Pancreas (tissue), 10 donors: ENCODE measurements around the gene MYRF. TPM values are rescaled to one million over a fixed set of nuclear protein-coding genes. Genes with fewer than 3 reads are reported as not detected.

ENCODE experiments used
- ATAC-seq, 4 donors: fragments of 200-7000 bp; cut with Tn5 transposase; one replicate each; pipeline versions ENCODE4 v1.8.0 to v1.9.1; 2020; ENCODE audit warnings: mild to moderate bottlenecking in 4 of 4, moderate library complexity in 4 of 4
- DNase-seq, 6 donors: peaks; one replicate each; pipeline ENCODE4 v3.0.0-alpha.2; 2020
- FAIRE-seq: peaks from 2 replicates; lab custom pipeline; 2012; peaks lifted over from hg19 to GRCh38; lab: Jason Lieb, UNC
- H3K27ac ChIP-seq, 4 donors: fragments of 200-600 bp; sonication (generic); 1 replicate in 3 of 4; 2 replicates in 1 of 4; pipeline versions ENCODE4 v1.5.0 to v1.8.0; 2020
- H3K27me3 ChIP-seq, 4 donors: fragments of 200-600 bp; one replicate each; pipeline ENCODE4 v1.8.0; 2021
- H3K36me3 ChIP-seq, 3 donors: fragments of 200-600 bp; sonication (generic) in 1 of 3; one replicate each; pipeline versions ENCODE4 v1.5.0 to v1.8.0; 2020 to 2021
- H3K4me1 ChIP-seq, 3 donors: fragments of 200-600 bp; one replicate each; pipeline ENCODE4 v1.8.0; 2021
- H3K4me3 ChIP-seq, 4 donors: fragments of 200-600 bp; sonication (generic) in 2 of 4; one replicate each; pipeline versions ENCODE4 v1.5.0 to v1.8.0; 2020 to 2021
- H3K9me3 ChIP-seq, 4 donors: fragments of 200-600 bp; one replicate each; pipeline ENCODE4 v1.8.0; 2021
- WGBS, 2 donors: extraction: QIAGEN DNeasy Blood & Tissue Kit; methylation state at CpG; one replicate each; pipeline ENCODE4 v1.1.7; 2013; 5-methylcytosine and 5-hydroxymethylcytosine counted together
- intact Hi-C, 3 donors: fragments of 100-400 bp; cut with DNase I; formaldehyde crosslinking; loops; one replicate each; pipeline versions ENCODE4 v1.11.1 to v1.14.2; 2022
- polyA plus RNA-seq, 2 donors: library from polyadenylated mRNA; stranded (reverse); fragments of 200-250 nt; gene quantifications; one replicate each; pipeline ENCODE4 v1.2.3, GENCODE V29; 2013
- total RNA-seq, 6 donors: library from RNA; stranded (reverse); fragmentation: NEBNext Ultra II Directional in 4 of 6; extraction: Animal tissue kit (Norgen Biotek cat#: 25700) in 4 of 6; gene quantifications; one replicate each; pipeline versions ENCODE4 v1.2.1 to v1.2.4, GENCODE V29; 2021 to 2023
- TF ChIP-seq, protein P1 (sequence below), 4 donors: fragments of 200-600 bp; sonication (generic) in 3 of 4; IDR thresholded peaks; one replicate each; pipeline versions ENCODE4 v1.5.0 to v1.8.0; 2021; ENCODE audit warnings: antibody characterized with exemption in 4 of 4
- donor health status: healthy with polysubstance abuse.
- donor health status: DM: no; HTN: no; CAD: no; lungs with moderate emphysema.
- donor health status: DM: no; HTN: no; CAD: no.
- donor health status: control.
- donor health status: control.
- donor health status: Bipolar disorder and iron deficiency.
- donor health status: DM: yes; HTN: yes; CAD: no.
- donor health status: DM: no; HTN: no; CAD: no.
- donor health status: DM: no; HTN: no; CAD: no.
- donor health status: DM: yes; HTN: yes; CAD: no.

The MYRF gene
- total and polyA plus RNA-seq, 8 donors, result 19.1 to 69.3 (median 30.2) TPM

- TF ChIP-seq, protein P1, sequence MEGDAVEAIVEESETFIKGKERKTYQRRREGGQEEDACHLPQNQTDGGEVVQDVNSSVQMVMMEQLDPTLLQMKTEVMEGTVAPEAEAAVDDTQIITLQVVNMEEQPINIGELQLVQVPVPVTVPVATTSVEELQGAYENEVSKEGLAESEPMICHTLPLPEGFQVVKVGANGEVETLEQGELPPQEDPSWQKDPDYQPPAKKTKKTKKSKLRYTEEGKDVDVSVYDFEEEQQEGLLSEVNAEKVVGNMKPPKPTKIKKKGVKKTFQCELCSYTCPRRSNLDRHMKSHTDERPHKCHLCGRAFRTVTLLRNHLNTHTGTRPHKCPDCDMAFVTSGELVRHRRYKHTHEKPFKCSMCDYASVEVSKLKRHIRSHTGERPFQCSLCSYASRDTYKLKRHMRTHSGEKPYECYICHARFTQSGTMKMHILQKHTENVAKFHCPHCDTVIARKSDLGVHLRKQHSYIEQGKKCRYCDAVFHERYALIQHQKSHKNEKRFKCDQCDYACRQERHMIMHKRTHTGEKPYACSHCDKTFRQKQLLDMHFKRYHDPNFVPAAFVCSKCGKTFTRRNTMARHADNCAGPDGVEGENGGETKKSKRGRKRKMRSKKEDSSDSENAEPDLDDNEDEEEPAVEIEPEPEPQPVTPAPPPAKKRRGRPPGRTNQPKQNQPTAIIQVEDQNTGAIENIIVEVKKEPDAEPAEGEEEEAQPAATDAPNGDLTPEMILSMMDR (IDR thresholded peaks at IDR 0.05), result no peak
- intact Hi-C loops, result no loop called here
- no peak for FAIRE-seq
- Histone ChIP-seq H3K9me3 (no peaks in the 10 kb centered on the region), H3K27ac (peak overlapping the region; percentile 69 to 94 (median 78)), H3K4me1 (peaks cover 0 to 6% (median 3%) of the 10 kb centered on the region in 3 donors), H3K36me3 (no peaks in the 10 kb centered on the region), H3K4me3 (peak overlapping the region; percentile 44 to 75 (median 54)), H3K27me3 (no peaks in the 10 kb centered on the region)
- 2 to 3% methylated on average over 62 to 66 of the region's 66 CpGs for WGBS, 2 donors
- DNase-seq, result peak; percentile 88 to 97 (median 92)
- ATAC-seq, result peak; percentile 73 to 93 (median 87)
Observed at GRCh38 chr11:61814958-61815789, 62.7 kb downstream of the MYRF start.

DNA sequence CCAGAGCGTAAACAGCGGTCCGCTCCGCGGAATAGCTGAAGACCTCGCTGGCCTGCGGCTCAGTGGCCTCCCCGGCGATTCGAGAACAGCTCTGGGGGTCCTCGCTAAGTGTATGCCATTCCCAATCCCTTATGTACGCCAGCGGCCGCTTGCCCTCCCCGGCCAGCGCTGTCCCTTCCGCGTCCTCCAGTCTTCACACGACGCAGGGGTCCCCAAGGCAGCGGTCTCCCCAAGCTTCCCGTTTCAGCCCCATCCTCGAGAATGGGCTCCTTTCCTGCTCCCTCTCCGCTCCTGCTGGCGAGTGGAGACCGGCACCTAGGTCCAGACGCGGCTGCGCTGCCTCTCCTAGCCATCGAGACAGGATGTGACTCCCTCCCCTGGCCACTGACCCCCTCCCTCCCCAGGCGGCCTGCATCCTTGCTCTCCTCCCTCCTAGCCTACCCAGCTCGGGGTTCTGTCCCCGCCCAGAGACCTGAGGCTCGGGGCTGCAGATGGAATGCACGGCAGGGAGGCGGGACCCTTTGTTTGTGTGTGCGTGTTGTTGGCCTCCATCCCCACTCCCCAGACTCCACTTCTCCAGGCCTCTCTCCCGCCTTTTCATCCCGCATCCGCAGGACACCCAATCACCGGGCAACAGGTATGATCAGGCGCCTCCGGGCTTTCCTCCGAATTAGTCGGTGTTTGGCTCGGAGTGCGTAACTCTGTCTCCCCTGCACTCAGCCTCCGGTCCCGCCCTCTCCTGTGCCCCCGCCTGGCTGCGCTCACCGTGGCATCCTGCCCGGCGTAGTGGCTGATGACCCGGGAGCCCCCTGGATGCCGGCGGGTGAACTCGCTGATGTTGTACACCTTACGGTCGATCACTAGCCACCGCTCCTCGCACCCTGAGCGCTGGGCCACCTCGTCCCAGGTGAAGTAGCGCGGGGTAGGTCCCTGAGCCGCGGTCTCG is 63.6 kb downstream of the MYRF start:
- no peak for FAIRE-seq
- H3K36me3 ChIP-seq, result no peaks in the 10 kb centered on the region
- peak; percentile 47 to 85 (median 59) for DNase-seq
- peak overlapping the region; percentile 69 to 94 (median 78) for H3K27ac ChIP-seq
- peaks cover 0 to 6% (median 3%) of the 10 kb centered on the region in 3 donors for H3K4me1 ChIP-seq
- no peaks in the 10 kb centered on the region for H3K9me3 ChIP-seq
- TF ChIP-seq, protein P1 (IDR thresholded peaks at IDR 0.05), result no peak
- peak; percentile 36 to 51 (median 36) for ATAC-seq
- no peaks in the 10 kb centered on the region for H3K27me3 ChIP-seq
- 1% methylated on average over 62 to 69 of the region's 69 CpGs for WGBS, 2 donors
- peak overlapping the region; percentile 44 to 75 (median 54) for H3K4me3 ChIP-seq
- intact Hi-C loops, result no loop called here

- intact Hi-C loops, result no loop called here
- peak; percentile 55 to 70 (median 60) for ATAC-seq
- no peaks in the 10 kb centered on the region for H3K9me3 ChIP-seq
- 1% methylated on average over 44 to 73 of the region's 73 CpGs for WGBS, 2 donors
- H3K4me3 ChIP-seq, result peak within 1 kb of the TSS; percentile 44 to 75 (median 54)
- H3K27me3 ChIP-seq, result no peaks in the 10 kb centered on the region
- no peak for FAIRE-seq
- DNase-seq, result peak; percentile 83 to 93 (median 86)
- H3K27ac ChIP-seq, result peak within 1 kb of the TSS; percentile 69 to 94 (median 78)
- peaks cover 0 to 6% (median 3%) of the 10 kb centered on the region in 3 donors for H3K4me1 ChIP-seq
- TF ChIP-seq, protein P1 (IDR thresholded peaks at IDR 0.05), result peak in 3 of 4 donors; percentile 19 to 34 (median 25)
- no peaks in the 10 kb centered on the region for H3K36me3 ChIP-seq
Observed at GRCh38 chr11:61816736-61817455, 64.5 kb downstream of the MYRF start, which contains the start of gene FADS1. FADS1 (minus strand) TSS chr11:61817003; CDS start chr11:61816929, 74 bp downstream.

GRCh38 chr11:61817471-61818202 is 65.2 kb downstream of the MYRF start:
- intact Hi-C loops, result no loop called here
- TF ChIP-seq, protein P1 (IDR thresholded peaks at IDR 0.05), result no peak
- Histone ChIP-seq H3K9me3 (no peaks in the 10 kb centered on the region), H3K4me1 (peaks cover 0 to 6% (median 3%) of the 10 kb centered on the region in 3 donors), H3K27me3 (no peaks in the 10 kb centered on the region), H3K4me3 (peak overlapping the region in 2 of 4 donors; percentile 60 to 75), H3K27ac (peak overlapping the region in 2 of 4 donors; percentile 85 to 94), H3K36me3 (no peaks in the 10 kb centered on the region)
- DNase-seq (no peak), ATAC-seq (no peak), FAIRE-seq (no peak)
- WGBS, 2 donors, result 75 to 79% methylated on average over 6 of the region's 6 CpGs
